Choroid plexus epithelial cell (primary cell): ENCODE measurements around the gene NCAM2.

Experiments used
- DNase-seq: peaks from one replicate; pipeline ENCODE4 v3.0.0-alpha.2; 2010; ENCODE audit warnings: low read depth
- H3K4me3 ChIP-seq: 2 replicates; pipeline ENCODE4 v1.5.1; 2011; ENCODE audit warnings: low read depth, mild to moderate bottlenecking, control low read depth, low read length, moderate library complexity
- TF ChIP-seq, protein P1 (sequence below): conservative IDR thresholded peaks from 2 replicates; pipeline ENCODE4 v1.5.1; 2011; ENCODE audit warnings: low read depth, mild to moderate bottlenecking, control low read depth, inconsistent platforms, low read length, moderate library complexity

NCAM2 gene

DNA sequence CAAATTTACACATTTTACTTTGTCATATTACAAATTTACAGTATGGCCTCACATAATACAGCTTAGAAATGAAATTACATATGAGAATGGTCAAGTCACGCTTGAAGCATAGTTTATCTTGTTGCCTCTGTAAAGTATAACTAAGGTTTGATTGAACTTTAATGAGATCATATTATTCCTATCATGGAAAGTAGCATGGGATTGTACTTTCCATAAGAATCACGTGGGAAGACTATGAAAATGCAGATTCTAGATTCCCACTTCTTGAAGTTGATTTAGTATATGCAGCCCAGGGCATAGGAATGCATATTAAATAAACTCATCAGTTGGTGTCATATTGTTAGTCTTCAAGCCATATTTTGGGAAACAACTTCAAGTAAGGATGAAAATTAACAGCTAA, 342.8 kb downstream of the NCAM2 start:
- H3K4me3 ChIP-seq, result no peak overlapping the region
- TF ChIP-seq, protein P1, sequence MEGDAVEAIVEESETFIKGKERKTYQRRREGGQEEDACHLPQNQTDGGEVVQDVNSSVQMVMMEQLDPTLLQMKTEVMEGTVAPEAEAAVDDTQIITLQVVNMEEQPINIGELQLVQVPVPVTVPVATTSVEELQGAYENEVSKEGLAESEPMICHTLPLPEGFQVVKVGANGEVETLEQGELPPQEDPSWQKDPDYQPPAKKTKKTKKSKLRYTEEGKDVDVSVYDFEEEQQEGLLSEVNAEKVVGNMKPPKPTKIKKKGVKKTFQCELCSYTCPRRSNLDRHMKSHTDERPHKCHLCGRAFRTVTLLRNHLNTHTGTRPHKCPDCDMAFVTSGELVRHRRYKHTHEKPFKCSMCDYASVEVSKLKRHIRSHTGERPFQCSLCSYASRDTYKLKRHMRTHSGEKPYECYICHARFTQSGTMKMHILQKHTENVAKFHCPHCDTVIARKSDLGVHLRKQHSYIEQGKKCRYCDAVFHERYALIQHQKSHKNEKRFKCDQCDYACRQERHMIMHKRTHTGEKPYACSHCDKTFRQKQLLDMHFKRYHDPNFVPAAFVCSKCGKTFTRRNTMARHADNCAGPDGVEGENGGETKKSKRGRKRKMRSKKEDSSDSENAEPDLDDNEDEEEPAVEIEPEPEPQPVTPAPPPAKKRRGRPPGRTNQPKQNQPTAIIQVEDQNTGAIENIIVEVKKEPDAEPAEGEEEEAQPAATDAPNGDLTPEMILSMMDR, result no peak
- no peak for DNase-seq

DNA sequence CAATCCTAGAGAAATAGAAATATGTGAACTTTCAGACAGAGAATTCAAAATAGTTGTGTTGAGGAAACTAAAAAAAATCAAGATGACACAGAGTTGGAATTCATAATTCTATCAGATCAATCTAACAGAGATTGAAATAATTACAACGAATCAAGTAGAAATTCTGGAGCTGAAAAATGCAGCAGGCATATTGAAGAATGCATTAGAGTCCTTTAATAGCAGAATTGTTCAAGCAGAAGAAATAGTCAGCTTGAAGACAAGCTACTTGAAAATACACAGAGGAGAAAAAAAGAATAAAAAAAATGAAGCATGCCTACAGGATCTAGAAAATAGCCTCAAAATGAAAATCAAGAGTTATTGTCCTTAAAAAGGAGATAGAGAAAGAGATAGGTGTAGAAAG, 347.1 kb downstream of the NCAM2 start:
- no peak overlapping the region for H3K4me3 ChIP-seq
- TF ChIP-seq, protein P1, result no peak
- no peak for DNase-seq

DNA sequence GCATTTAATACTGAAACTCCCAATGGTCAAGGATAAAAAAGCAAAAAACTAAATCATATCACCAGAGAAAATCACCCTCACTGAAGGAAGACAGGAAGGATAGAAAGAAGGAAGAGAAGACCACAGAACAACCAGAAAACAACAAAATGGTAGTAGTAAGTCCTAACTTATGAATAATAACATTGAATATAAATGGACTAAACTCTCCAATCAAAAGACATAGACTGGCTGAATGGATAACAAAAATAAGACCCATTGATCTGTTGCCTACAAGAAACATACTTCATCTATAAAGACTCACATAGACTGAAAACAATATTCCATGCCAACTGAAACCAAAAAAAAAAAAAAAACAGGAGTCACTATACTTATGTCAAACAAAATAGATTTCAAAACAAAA, 347.7 kb downstream of the NCAM2 start:
- DNase-seq, result no peak
- H3K4me3 ChIP-seq, result no peak overlapping the region
- TF ChIP-seq, protein P1, result no peak

DNA sequence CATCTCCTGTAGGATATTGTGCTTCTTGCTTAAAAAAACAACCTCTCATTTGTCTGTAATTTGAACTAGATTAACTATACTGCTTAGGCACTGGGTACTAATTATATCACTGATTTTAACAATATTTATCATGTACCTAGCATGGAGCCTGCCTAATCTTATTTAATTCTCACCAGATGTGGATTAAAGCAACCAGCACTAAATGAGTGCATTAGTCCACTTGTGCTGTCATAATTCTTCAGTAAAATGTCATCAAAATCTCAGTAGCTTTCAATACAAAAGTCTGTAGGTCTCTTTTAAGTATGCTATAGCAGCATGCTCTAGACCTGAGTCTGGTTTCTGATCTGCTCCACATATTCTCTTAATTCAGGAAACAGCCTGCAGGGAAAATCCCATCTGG, 368.1 kb downstream of the NCAM2 start:
- DNase-seq, result no peak
- TF ChIP-seq, protein P1, result no peak
- H3K4me3 ChIP-seq, result no peak overlapping the region

DNA sequence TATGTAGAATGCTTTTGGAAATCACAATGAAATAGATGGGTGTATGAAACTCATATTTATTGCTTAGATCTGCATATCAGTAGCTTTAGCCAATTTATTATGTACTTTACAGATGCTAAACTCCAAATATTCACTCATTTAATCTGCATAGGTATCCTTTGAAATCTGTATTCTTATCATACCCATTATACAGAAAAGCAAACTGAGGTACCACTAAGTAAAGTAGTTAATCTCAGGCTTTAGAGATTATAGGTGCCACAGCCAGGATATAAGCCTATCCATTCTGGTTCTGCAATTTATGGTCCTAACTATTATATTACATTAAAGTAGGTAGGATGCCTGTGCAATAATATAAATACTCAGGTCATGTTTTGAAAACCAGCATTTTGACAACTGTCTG, 369.4 kb downstream of the NCAM2 start:
- no peak overlapping the region for H3K4me3 ChIP-seq
- DNase-seq, result no peak
- TF ChIP-seq, protein P1, result no peak

DNA sequence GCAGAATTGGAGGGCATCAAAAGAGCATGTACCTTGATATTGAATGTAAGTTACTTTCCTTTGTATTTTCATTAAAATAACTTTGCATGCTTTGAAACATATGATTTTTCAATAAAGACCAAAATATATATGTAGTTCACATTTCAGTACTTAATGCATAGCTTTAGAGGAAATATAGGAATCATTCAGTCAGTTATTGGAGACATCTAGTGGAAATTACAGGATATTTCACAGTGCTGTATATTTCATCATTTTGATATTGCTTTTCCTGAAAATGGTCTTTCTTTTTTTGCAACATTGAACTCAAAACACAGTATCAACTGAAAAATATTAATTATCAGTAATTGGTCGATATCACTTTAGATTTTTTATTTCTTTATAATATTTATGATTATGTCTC, 375.8 kb downstream of the NCAM2 start:
- peak; percentile 33 for DNase-seq
- TF ChIP-seq, protein P1, result peak; percentile 45
- no peak overlapping the region for H3K4me3 ChIP-seq

DNA sequence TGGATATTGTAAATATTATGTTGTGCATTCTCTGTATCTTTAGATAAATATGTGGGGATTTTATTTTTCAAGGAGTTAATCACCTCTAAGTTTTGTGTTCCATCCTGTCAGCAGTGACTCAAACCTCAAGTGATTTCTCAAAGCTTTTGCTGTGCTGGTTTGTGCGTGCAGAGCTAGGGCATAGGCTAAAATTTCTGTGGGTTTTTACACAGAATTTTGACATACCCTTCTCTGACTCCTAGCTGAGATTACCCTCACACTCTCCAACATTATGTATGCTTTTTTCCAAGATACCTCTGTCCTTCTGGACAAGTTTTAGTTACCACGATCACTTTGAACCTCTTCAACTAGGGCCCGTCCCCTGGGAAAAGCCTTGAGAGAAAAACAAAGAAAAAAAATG, 384.9 kb downstream of the NCAM2 start:
- DNase-seq, result peak; percentile 81
- TF ChIP-seq, protein P1, result no peak
- H3K4me3 ChIP-seq, result no peak overlapping the region
